HL-60 (cell line): ENCODE measurements around the gene RAB3GAP1.

Experiments
- DNase-seq, 2 experiments: peaks; one replicate each; pipeline ENCODE4 v3.0.0-alpha.2; 2010 to 2020; ENCODE audit warnings: low read depth in 1 of 2, low spot score in 1 of 2
- H3K27ac ChIP-seq: fragments of 250-450 bp; sonication (Bioruptor Pico); replicated peaks from 2 replicates; pipeline ENCODE4 v1.5.1; 2020; ENCODE audit warnings: mild to moderate bottlenecking, moderate library complexity
- H3K27me3 ChIP-seq: fragments of 250-450 bp; sonication (Bioruptor Pico); 2 replicates; pipeline ENCODE4 v1.5.1; 2021; ENCODE audit warnings: mild to moderate bottlenecking, moderate library complexity; ENCODE audit not compliant: insufficient read depth, poor library complexity, severe bottlenecking
- H3K4me3 ChIP-seq: replicated peaks from 2 replicates; pipeline ENCODE4 v1.5.1; 2011; ENCODE audit warnings: mild to moderate bottlenecking, control low read depth, low read length; ENCODE audit not compliant: insufficient read depth
- CTCF ChIP-seq: IDR thresholded peaks from one replicate; pipeline ENCODE4 v1.5.1; 2011; ENCODE audit warnings: low read length, control low read depth, inconsistent platforms; ENCODE audit not compliant: insufficient read depth
- GABPA ChIP-seq: IDR thresholded peaks from 2 replicates; pipeline ENCODE4 v1.6.1; 2012; ENCODE audit warnings: low read depth
- POLR2AphosphoS5 ChIP-seq: IDR thresholded peaks from 2 replicates; pipeline ENCODE4 v1.6.1; 2012; ENCODE audit warnings: low read depth
- REST ChIP-seq: IDR thresholded peaks from 2 replicates; pipeline ENCODE4 v1.6.1; 2012; ENCODE audit warnings: low read depth; ENCODE audit not compliant: insufficient replicate concordance
- SPI1 ChIP-seq: IDR thresholded peaks from 2 replicates; pipeline ENCODE4 v1.6.1; 2012; ENCODE audit warnings: low read depth, mild to moderate bottlenecking, borderline replicate concordance

Gene RAB3GAP1

GRCh38 chr2:135151615-135152014, 99.5 kb downstream of the RAB3GAP1 start:
- H3K27me3 ChIP-seq = no peaks in the 10 kb centered on the region
- no peak overlapping the region for H3K27ac ChIP-seq
- no peak overlapping the region for H3K4me3 ChIP-seq
- TF ChIP-seq SPI1 (no peak), REST (no peak), POLR2AphosphoS5 (no peak), CTCF (no peak), GABPA (no peak)
- no peak for DNase-seq

GRCh38 chr2:135152361-135152760, 100.3 kb downstream of the RAB3GAP1 start:
- TF ChIP-seq POLR2AphosphoS5 (no peak), CTCF (no peak), GABPA (no peak), SPI1 (no peak), REST (no peak)
- no peak overlapping the region for H3K27ac ChIP-seq
- H3K27me3 ChIP-seq = no peaks in the 10 kb centered on the region
- no peak overlapping the region for H3K4me3 ChIP-seq
- no peak for DNase-seq

- no peak overlapping the region for H3K4me3 ChIP-seq
- no peak for DNase-seq
Measured at GRCh38 chr2:135154962-135155361, 102.9 kb downstream of the RAB3GAP1 start.

More at GRCh38 chr2:135154962-135155361, 102.9 kb downstream of the RAB3GAP1 start:
- TF ChIP-seq CTCF (no peak), SPI1 (no peak), REST (no peak), GABPA (no peak), POLR2AphosphoS5 (no peak)
- H3K27me3 ChIP-seq = no peaks in the 10 kb centered on the region
- no peak overlapping the region for H3K27ac ChIP-seq
